SH-SY5Y (cell line): ENCODE data around the gene MYRF.

Experiments
- GATA2 ChIP-seq: IDR thresholded peaks from 2 replicates; pipeline ENCODE4 v1.6.1; 2011; ENCODE audit warnings: mild to moderate bottlenecking, low read depth, low read length
- GATA3 ChIP-seq: IDR thresholded peaks from 2 replicates; pipeline ENCODE4 v1.6.1; 2011; ENCODE audit warnings: low read depth, mild to moderate bottlenecking, low read length, moderate library complexity

DNA sequence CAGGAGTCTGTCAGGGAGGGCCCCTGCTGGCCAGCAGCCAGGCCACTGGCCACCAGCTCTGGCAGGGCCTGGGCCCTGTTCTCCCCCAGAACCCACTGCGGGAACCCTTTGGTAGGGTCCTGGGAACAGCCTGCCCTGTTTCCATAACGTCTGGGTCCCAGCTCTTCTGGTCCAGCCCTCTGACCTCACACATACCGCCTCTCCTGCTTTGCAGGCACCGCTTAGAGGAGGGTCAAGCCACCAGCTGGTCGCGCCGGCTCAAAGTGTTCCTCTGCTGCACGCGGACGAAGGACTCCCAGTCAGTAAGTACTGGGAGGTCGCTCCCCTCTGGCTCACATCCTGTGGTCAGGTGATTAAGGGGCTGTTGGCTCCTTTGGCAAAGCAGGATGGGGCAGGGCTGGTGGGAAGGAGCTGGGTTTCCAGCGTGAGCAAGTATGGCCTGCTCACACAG is 26.6 kb upstream of the MYRF start:
- TF ChIP-seq GATA2 (no peak), GATA3 (no peak)
